Measurements from ENCODE around the gene PRKCA. TPM values are rescaled to one million over a fixed set of nuclear protein-coding genes. Genes with fewer than 3 reads are reported as not detected.
A peak's percentile ranks its signal among the peaks of the same experiment; 100 is the strongest.

The PRKCA gene
- total RNA-seq, 1 experiment from 2014 or later: 28.6 TPM

DNA sequence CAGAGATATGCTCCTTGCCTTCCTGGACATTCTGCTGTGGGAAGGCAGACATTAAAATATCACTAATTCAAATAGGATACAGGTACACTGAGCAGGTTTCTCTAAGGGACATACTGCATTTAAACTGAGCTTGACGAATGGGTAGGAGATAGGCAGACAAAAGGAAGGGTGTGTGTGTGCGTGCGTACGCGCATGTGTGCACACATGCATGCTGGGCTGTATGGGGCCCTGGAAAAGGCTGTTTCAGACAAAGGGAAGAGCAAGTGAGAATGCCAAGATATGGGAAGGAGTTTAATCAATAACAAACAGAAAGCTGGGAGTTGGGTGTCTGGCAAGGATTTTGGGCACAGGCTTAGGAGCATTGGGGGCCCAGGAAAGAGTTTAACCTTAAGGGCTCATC is 196.2 kb downstream of the PRKCA start:
- in situ Hi-C loops (cut with HindIII; ENCODE audit: low pct_unique_long_range_greater_than_20kb, low sequenced_read_pairs): no loop called here
- DNase-seq (ENCODE audit: low read depth): no peak

DNA sequence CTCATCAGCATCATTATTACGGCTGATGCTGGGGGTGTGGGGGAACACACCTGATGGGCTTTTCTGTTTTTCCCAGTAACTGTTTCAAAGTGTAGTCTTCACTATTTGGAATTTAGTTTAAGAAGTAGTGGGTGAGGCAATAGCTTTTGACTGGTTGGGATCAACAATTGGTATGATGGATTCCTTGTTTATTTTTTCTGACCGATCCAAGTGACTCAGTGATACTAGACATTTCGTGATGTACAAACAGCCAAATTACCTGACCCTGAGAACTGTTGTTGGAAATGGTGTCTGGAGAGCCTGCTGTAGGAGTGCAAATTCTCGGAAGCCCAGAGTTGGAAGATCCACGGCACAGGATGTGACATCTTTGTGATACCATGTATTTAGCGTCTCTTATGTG is 204.2 kb downstream of the PRKCA start:
- in situ Hi-C loops (cut with HindIII; ENCODE audit: low pct_unique_long_range_greater_than_20kb, low sequenced_read_pairs): no loop called here
- peak; percentile 48 for DNase-seq (ENCODE audit: low read depth)

DNA sequence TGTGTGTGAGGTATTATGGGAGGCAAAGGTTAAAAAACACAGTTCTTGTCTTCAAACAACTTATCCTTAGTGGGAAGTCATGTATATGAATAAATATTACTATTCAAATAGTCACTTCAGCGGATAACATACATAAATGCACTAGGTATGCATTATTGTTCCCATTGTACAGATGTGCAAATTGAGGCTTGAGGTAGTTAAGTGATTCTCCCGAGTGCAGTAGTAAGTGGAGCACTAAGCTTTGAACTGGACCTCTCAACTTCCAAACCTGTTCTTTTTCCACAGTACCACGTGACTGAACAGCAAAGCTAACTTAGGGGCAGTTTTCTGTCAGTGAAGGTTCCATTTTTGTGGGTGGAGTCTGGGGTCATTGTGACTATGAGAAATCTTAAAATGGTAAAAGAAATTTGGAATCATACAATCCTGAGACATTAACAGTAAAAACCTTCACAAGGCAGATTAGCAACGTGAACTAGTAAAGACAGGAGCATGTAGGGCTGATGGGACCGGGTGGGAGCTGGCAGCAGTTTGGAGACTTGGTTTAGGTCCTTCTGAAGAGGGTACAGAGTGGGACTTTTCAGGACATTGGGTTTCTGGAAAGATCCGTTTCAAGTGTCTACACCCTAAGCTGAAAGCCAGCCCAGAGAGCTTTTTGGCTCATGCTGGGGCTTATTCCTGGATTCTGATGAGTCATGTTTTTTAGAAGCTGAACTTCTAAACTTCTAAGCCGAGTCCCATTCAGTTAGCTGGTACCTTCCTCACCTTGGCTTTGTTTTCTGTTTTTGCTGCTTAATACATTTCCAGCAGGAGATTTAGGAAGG is 204.9 kb downstream of the PRKCA start:
- in situ Hi-C loops (cut with HindIII; ENCODE audit: low pct_unique_long_range_greater_than_20kb, low sequenced_read_pairs): no loop called here

DNA sequence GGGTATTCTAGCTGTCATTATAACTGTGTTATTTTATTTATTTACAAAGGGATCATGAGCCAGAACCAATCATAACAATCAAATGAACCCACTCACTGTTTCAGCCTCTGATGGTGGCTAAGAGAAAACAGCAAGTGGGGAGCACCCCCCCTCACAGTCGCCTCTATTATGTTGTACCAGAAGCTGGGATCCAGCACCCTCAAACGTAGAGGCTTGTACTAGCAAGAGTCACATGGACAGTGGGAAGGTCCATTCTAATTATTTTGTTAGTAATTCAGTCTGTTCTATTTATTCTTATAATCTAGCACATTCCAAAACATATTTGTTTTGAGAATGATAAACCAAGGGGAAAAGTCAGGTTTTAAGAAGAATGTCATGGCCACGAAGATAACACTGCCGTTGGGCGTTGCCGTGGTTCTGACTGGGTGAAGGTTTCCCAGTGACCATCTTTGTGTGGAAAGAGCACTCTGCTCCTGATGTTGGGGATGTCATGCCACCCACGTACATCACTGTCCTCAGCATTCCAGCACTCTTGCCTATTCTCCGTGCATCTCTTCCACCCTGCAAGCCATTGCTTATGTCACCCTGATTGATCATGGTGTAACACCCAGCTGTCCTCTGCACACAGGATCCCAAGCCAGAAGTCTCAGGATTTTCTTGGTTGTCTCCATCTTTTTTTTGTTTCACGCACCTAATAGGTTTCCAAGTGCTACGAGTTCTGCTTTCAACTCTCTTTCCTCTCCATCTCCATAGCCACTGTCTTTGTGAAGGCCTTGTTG is 205.8 kb downstream of the PRKCA start:
- DNase-seq (ENCODE audit: low read depth): no peak
- in situ Hi-C loops (cut with HindIII; ENCODE audit: low pct_unique_long_range_greater_than_20kb, low sequenced_read_pairs): no loop called here

More for the DNA sequence above, 204.9 kb downstream of the PRKCA start:
- peak; percentile 73 for DNase-seq (ENCODE audit: low read depth)

DNA sequence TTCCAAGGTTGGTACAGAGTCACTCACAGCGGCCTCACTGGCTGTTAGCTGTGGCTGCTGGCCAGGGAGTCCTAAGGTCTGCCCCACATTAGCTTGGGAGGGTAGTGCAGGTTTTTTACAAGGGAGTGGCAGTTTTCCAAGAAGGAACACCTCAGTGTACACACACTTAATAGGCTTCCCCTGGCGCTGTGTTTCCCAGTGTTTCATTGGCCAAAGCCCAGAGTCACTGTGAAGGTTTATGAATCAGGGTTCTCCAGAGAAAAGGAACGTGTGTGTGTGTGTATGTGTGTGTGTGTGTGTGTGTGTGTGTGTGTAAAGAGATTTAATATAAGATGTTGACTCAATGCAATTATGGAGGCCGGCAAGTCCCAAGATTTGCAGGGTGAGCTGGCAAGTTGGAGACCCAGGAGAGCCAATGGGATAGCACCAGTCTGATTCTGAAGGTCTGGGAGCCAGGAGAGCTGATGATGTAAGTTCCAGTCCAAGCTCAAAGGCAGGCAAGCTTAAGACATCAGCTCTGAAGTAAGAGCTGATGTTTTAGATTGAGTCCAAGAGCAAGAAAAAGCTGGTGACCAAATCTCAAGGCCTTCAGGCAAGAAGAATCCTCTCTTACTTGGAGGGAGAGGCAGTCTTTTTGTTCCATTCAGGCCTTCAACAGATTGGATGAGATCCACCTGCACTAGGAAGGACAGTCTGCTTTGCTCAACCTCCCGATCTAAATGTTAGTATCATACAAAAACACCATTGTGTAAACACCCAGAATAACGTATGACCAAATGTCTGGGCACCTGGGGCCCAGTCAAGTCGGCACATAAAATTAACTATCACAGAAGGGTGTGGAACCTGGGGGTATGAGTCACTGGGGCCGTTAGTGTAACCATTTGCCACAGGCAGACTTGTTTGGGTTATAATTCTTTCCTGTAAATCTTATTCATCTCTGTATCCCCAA is 206.8 kb downstream of the PRKCA start:
- peak; percentile 93 for DNase-seq (ENCODE audit: low read depth)
- in situ Hi-C loops (cut with HindIII; ENCODE audit: low pct_unique_long_range_greater_than_20kb, low sequenced_read_pairs): no loop called here

DNA sequence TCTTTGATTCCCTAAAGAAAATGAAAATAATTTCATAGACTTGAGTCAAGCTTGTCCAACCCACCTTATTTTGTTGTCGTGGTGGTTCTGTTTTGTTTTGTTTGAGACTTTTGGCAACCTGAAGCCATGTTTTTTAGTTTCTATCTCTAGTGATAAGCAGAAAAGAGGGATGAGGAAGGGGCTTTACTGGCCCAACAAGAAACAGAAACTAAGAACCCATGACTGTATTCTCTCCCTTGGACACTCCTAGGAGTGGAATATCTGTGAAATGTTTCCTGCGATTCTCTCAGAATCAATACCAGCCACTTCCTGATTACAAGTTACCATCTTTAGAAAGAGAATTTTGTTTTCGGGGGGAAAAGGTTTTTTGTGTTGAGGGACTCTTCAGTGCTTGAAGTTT is 207.5 kb downstream of the PRKCA start:
- in situ Hi-C loops (cut with HindIII; ENCODE audit: low pct_unique_long_range_greater_than_20kb, low sequenced_read_pairs): no loop called here
- no peak for DNase-seq (ENCODE audit: low read depth)

DNA sequence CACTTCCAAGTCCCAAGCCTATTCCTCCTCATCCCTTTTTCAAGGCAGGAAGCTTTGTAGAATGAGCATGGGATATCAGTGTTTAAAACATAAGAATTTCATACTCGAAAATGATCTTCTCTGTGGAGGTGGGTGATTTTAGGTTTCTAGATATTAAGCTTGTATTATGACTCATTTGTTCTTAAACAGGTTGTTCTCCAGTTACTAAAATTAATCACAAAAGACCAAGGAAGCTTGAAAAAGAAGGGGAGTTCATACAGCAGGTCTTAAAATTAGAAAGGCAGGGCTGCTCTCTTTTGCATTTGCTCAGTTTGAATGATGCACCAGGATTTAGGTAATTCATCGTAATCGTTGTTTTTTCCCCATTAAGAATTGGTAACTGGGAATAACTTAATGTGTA is 208.7 kb downstream of the PRKCA start:
- in situ Hi-C loops (cut with HindIII; ENCODE audit: low pct_unique_long_range_greater_than_20kb, low sequenced_read_pairs): no loop called here

DNA sequence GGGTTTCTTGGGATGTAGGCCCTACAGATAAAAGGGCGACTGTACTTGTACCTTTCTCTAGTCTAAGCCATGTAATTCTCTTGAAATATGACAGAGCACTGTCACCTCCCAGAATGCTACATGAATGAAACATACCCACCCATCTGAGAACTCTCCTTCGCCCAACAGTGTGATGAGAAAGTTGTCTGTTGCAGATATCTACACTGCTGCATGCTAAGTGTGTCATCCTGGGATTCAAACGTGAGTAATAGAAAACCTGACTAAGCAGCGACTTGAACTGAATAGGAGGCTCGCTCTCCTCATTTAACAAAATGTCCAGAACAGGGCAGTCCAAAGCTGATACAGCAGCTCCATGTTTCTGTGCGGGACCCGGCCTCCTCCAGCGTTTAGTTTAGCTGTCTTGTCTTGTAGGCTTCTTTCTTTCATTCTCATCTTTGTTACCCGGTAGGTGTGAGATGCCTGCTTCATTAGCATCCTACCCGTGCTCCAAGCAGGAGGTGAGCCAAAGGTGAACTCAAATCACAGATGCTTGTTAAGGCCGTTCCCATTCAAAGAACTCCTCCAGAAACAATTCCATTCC is 211.9 kb downstream of the PRKCA start:
- in situ Hi-C loops (cut with HindIII; ENCODE audit: low pct_unique_long_range_greater_than_20kb, low sequenced_read_pairs): no loop called here
- DNase-seq (ENCODE audit: low read depth): no peak

More for the DNA sequence above, 208.7 kb downstream of the PRKCA start:
- DNase-seq (ENCODE audit: low read depth): no peak

DNA sequence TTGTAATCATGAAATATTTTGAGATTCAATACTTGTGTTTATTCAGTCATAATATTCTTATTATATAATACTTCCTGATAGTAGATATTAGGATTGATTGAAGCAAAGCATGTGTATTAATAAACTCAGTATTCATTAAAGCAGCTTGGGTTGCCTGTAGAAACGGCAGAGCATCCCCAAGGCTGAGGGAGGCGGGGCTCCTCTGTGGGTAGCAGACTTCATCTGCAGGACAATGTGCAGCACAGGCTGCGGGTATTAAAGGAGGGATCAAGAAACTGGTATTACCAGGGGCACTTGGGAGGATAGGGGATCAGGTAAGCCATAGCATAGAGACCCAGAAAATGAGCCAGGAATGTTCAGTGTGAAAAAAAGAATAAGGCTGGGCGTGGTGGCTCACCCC is 213.6 kb downstream of the PRKCA start:
- in situ Hi-C loops (cut with HindIII; ENCODE audit: low pct_unique_long_range_greater_than_20kb, low sequenced_read_pairs): no loop called here
- no peak for DNase-seq (ENCODE audit: low read depth)

DNA sequence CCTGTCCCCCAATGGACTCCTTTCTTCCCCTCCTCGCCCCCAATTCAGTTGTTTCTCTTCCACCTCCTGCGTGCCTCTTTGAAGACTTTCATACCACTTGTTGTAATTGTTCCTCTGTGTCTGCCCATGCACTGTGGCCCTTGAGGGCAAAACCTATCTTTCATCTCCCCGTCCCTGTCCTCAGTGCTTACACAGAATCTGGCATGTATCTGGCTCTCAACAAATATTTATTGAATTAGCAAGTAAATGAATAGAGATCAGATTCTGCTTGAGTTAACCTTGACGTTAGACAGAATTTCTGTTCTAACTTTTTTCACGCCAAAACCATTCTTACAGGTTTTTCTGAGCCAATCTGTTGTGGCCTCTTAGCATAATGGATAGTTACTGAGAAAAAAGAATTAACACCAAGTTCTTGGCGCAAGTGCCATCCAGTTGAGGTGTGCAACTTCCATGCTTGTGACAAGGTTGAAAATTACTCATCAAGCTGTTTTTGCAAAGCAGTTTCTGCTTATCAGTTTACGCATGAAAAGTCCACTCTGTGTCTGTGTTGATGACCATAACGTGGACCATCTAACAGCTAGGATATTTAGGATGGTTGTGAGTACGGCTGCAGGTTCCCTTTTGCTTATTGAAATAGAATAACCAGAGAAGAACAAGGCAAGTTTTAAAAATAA is 215.1 kb downstream of the PRKCA start:
- in situ Hi-C loops (cut with HindIII; ENCODE audit: low pct_unique_long_range_greater_than_20kb, low sequenced_read_pairs): no loop called here
- DNase-seq (ENCODE audit: low read depth): no peak

DNA sequence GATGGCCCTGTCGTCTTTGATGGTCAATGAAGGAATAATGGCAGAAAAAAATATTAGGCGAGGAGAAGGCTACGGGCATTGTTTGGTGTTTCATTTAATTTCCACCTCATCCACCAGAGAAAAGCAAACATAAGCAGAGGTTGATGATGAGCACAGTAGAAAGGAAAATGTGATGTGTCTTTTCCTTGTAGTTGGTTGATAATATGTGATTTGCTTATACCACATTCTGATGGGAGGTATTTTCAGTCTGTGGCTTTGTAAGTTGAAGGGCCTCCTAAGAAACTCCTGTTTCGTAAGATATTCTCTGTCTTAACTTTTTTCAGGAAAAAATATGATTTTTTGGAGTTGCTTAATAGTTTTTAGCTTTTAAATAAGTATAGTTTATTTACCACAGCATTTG is 215.7 kb downstream of the PRKCA start:
- in situ Hi-C loops (cut with HindIII; ENCODE audit: low pct_unique_long_range_greater_than_20kb, low sequenced_read_pairs): no loop called here

DNA sequence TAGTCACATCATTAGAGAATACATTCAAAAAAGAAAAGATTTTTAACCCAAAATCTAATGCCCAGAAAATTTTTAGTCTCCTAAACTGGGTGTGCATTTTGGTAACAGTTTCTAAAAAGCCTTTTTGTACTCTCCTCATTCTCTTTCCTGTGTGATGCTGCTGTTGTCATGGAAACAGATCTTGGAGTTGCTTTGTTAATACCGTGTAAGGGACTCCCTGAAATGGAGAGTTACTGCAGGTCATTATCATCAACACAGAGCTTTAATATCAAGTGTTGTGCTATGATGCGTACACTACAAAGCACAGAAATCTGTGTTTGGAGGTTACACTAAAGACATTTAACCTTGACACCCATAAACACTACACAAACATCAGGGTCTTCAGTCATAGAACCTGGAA is 216.3 kb downstream of the PRKCA start:
- in situ Hi-C loops (cut with HindIII; ENCODE audit: low pct_unique_long_range_greater_than_20kb, low sequenced_read_pairs): no loop called here

More for the DNA sequence above, 215.7 kb downstream of the PRKCA start:
- no peak for DNase-seq (ENCODE audit: low read depth)

DNA sequence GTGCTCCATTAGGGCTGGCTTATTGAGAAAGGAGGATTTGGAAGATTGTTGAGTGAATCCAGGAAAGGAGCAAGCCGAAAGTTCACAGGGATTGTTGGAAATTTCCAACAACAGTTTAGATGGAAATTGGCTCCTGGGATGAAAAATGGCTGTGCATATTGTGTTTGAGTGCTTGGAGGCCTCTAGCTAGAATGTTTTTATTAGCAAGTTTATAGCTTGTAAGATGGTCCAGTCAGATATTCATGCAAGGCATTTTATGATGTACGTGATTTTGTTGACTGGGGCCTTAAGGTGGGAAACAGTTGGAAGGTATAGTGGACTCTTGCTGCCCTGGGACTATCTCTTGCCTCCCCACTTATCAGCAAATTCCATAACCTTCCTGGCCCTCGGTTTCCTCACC is 216.7 kb downstream of the PRKCA start:
- no peak for DNase-seq (ENCODE audit: low read depth)
- in situ Hi-C loops (cut with HindIII; ENCODE audit: low pct_unique_long_range_greater_than_20kb, low sequenced_read_pairs): no loop called here

More for the DNA sequence above, 216.3 kb downstream of the PRKCA start:
- no peak for DNase-seq (ENCODE audit: low read depth)

DNA sequence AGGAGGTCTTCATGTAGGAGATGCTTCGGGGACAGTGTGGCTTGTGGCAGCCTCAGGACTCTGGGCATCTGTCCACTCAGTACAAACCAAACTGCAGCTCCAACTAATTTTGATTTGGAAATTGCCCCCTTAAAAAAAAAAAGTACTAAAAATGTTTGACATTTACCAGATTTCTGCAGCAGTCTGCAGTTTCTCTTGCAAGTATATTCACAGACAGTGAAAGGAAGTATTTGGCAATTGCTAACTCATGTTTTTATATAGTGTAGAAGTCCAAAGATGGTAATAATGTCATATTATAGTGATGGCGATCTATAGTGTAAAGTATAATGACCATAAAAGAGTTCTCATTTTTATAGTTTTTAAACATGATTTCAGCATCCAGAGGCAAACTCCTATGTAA is 218.6 kb downstream of the PRKCA start:
- in situ Hi-C loops (cut with HindIII; ENCODE audit: low pct_unique_long_range_greater_than_20kb, low sequenced_read_pairs): no loop called here
- no peak for DNase-seq (ENCODE audit: low read depth)

DNA sequence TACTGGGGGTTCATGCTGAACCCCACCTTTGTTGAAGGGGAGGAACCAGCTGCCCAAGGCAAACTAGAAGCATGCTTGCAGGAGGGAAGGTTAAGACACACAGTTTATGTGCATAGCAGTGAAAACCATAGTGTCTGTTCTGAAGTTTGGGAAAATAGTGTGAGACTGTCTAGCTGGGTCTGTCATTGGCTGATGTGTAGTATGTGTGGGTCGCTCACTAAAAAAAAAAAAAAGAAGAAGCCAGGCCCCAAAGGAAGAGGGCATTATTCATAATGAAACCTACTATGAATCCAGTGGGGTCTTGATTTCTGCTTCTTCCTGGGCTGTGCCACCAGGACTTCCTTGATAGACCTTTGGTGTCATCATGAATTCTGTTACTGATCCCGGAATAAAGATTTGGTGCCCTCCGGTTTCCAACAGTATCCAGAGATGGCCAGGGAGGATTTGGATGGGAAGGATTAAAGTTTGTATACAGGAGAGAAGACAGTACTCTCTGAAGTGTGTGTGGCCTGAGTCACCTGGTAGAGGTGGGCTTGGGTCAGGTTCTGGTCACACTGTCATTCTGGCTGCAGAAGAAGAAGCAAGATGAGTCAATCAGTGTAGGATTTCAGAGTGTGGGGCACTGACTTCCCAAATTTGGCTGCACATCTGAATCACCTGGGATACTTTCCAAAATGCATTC is 220.3 kb downstream of the PRKCA start:
- no peak for DNase-seq (ENCODE audit: low read depth)
- in situ Hi-C loops (cut with HindIII; ENCODE audit: low pct_unique_long_range_greater_than_20kb, low sequenced_read_pairs): no loop called here

DNA sequence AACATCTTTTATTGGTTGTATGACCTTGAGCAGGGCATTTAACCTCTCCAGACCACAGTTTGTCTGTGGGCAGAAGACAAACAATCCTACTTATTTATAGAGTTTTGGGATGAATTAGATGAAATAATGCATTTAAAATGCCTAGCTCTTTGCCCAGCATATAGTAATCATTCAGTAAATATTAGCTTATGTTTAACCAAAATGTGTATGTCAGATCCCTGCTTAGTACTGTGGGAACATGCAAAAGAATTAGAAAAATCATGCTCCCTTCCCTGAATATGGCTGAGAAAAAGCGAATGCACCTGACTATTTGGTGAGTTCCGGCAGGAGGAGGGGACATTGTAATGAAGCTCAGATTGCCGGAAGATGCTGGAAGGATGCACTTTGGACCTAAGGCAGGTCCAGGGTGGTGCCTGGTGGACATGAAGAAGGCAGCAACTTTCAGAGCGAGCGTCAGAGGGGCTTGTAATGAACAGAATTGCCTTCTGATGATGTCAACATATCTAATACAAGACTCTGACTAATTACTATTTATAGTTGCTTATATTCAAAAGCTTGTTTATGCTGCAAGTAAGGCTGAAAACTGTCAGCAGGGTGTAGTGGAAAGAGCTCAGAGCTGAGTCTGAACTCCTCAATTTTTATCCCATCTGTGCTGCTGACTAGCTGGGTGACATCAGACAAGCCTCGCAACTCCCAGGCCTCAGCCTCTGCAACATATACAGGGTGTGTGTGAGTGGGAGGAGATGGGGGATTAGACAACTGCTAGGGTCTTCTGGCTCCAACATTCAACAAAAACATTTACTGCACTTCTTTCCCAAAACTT is 221.2 kb downstream of the PRKCA start:
- DNase-seq (ENCODE audit: low read depth): no peak
- in situ Hi-C loops (cut with HindIII; ENCODE audit: low pct_unique_long_range_greater_than_20kb, low sequenced_read_pairs): no loop called here
